K562 (cell line): Measurements from ENCODE around the gene NDUFAF3. TPM values are rescaled to one million over a fixed set of nuclear protein-coding genes. Genes with fewer than 3 reads are reported as not detected.

Experiments
- ATAC-seq: fragments of 200-7000 bp; cut with Tn5 transposase; 3 replicates; pipeline ENCODE4 v1.9.1; 2020; ENCODE audit warnings: moderate library complexity
- BruUV-seq: library from RNA; stranded (reverse); fragments of 400-500 nt; replicated peaks from 2 replicates; lab custom pipeline; 2021; lab: Mats Ljungman, UMichigan
- CTCF ChIA-PET: fragments of 300-600 bp; formaldehyde crosslinking; extraction: SDS; loops from one replicate; lab custom pipeline; 2021; ENCODE audit warnings: low intra/inter-chr PET ratio; lab: Yijun Ruan, JAX
- POLR2A ChIA-PET: fragments of 300-600, 350-650 bp; sonication (Branson Sonifier 250); formaldehyde crosslinking; extraction: SDS; loops from one replicate; lab custom pipeline; 2021; ENCODE audit warnings: antibody characterized with exemption, inconsistent platforms; lab: Yijun Ruan, JAX
- DNase-seq, 4 experiments: peaks; one replicate each; pipeline versions ENCODE4 v3.0.0 to v3.0.0-alpha.2; 2011 to 2018; ENCODE audit warnings: low spot score in 3 of 4, mixed read lengths in 3 of 4; ENCODE audit errors: extremely low read depth in 1 of 4
- FAIRE-seq: peaks from 2 replicates; lab custom pipeline; 2011; peaks lifted over from hg19 to GRCh38; lab: Jason Lieb, UNC
- H2AFZ ChIP-seq: 2 replicates; pipeline ENCODE4 v1.6.0; 2011; ENCODE audit warnings: low read depth, low read length, control low read depth, inconsistent platforms
- H3K27ac ChIP-seq: fragments of 200-600 bp; 3 replicates; pipeline ENCODE4 v1.8.0; 2011; ENCODE audit warnings: low read depth, mild to moderate bottlenecking, control low read depth, inconsistent platforms, low read length, moderate library complexity, mixed read lengths; ENCODE audit errors: extremely low read depth
- H3K27me3 ChIP-seq, 2 experiments: fragments of 300-600 bp in 1 of 2; 2 replicates in 1 of 2; 3 replicates in 1 of 2; pipeline versions ENCODE4 v1.6.0 to v1.8.0; 2011; ENCODE audit warnings: inconsistent platforms in 2 of 2, low read length in 2 of 2, mild to moderate bottlenecking in 1 of 2, mixed read lengths in 1 of 2, moderate library complexity in 1 of 2; ENCODE audit not compliant: control insufficient read depth in 2 of 2, insufficient read depth in 2 of 2
- H3K36me3 ChIP-seq: fragments of 300-600 bp; 3 replicates; pipeline ENCODE4 v1.8.0; 2011; ENCODE audit warnings: mild to moderate bottlenecking, low read length, inconsistent platforms; ENCODE audit not compliant: control insufficient read depth, insufficient read depth
- H3K4me1 ChIP-seq, 2 experiments: fragments of 200-600 bp in 1 of 2; replicated peaks in 1 of 2; 2 replicates in 1 of 2; 3 replicates in 1 of 2; pipeline versions ENCODE4 v1.5.1 to v1.8.0; 2011; ENCODE audit warnings: inconsistent platforms in 2 of 2, low read length in 2 of 2, mild to moderate bottlenecking in 1 of 2, mixed read lengths in 1 of 2, moderate library complexity in 1 of 2; ENCODE audit not compliant: control insufficient read depth in 2 of 2, insufficient read depth in 2 of 2
- H3K4me2 ChIP-seq: 2 replicates; pipeline ENCODE4 v1.6.1; 2011; ENCODE audit warnings: low read length, control low read depth, inconsistent platforms, mixed read lengths; ENCODE audit not compliant: insufficient read depth
- H3K4me3 ChIP-seq: fragments of 200-600 bp; sonication (generic), shearing (Covaris generic); 2 replicates; pipeline ENCODE4 v1.5.1; 2016; ENCODE audit warnings: control low read depth, inconsistent platforms
- H3K79me2 ChIP-seq: fragments of 200-600 bp; 3 replicates; pipeline ENCODE4 v1.8.0; 2011; ENCODE audit warnings: low read length, inconsistent platforms; ENCODE audit not compliant: control insufficient read depth, insufficient read depth
- H3K9ac ChIP-seq, 2 experiments: 2 replicates each; pipeline versions ENCODE4 v1.6.0 to v1.6.1; 2011; ENCODE audit warnings: low read depth in 2 of 2, low read length in 2 of 2, control low read depth in 1 of 2, inconsistent platforms in 1 of 2, mild to moderate bottlenecking in 1 of 2, mixed read lengths in 1 of 2; ENCODE audit not compliant: insufficient read depth in 1 of 2
- H3K9me1 ChIP-seq: one replicate; pipeline ENCODE4 v1.6.0; 2011; ENCODE audit warnings: inconsistent platforms, mild to moderate bottlenecking, low read length, moderate library complexity; ENCODE audit not compliant: control insufficient read depth, insufficient read depth
- H3K9me3 ChIP-seq: replicated peaks from 2 replicates; pipeline ENCODE4 v1.5.1; 2011; ENCODE audit warnings: low read depth, low read length, inconsistent platforms; ENCODE audit not compliant: control insufficient read depth, insufficient read depth
- H4K20me1 ChIP-seq: replicated peaks from 2 replicates; pipeline ENCODE4 v1.6.1; 2011; ENCODE audit warnings: low read length, inconsistent platforms, mixed read lengths; ENCODE audit not compliant: control insufficient read depth, insufficient read depth
- CAMTA2 ChIP-seq: fragments of 250-450 bp; sonication (Bioruptor Pico); conservative IDR thresholded peaks from 2 replicates; pipeline ENCODE4 v1.5.1; 2022
- CC2D1A ChIP-seq: fragments of 450-650 bp; IDR thresholded peaks from 2 replicates; pipeline ENCODE4 v1.6.1; 2017; ENCODE audit warnings: mild to moderate bottlenecking
- DIDO1 ChIP-seq: fragments of 450-650 bp; IDR thresholded peaks from 2 replicates; pipeline ENCODE4 v1.6.1; 2016; ENCODE audit warnings: low read depth, missing biosample characterization, missing genetic modification characterization
- HMG20B ChIP-seq: fragments of 250-450 bp; sonication (Bioruptor Pico); IDR thresholded peaks from 2 replicates; pipeline ENCODE4 v1.5.0; 2021; ENCODE audit warnings: mild to moderate bottlenecking
- NBN ChIP-seq: fragments of 450-650 bp; IDR thresholded peaks from 2 replicates; pipeline ENCODE4 v1.6.1; 2016; ENCODE audit warnings: low read depth, mild to moderate bottlenecking
- POLR2AphosphoS2 ChIP-seq: IDR thresholded peaks from 2 replicates; pipeline ENCODE4 v1.6.1; 2012; ENCODE audit warnings: low read length, improper control_type of control experiment
- POLR2AphosphoS5 ChIP-seq: IDR thresholded peaks from 2 replicates; pipeline ENCODE4 v1.6.1; 2011; ENCODE audit warnings: mild to moderate bottlenecking, low read depth, low read length, moderate library complexity; ENCODE audit not compliant: control insufficient read depth, insufficient read depth
- RBM15 ChIP-seq: fragments of 200-400 bp; formaldehyde crosslinking; IDR thresholded peaks from 2 replicates; pipeline ENCODE4 v1.6.1; 2018; ENCODE audit warnings: mild to moderate bottlenecking, low read length, moderate library complexity; ENCODE audit not compliant: insufficient read depth
- SMARCC2 ChIP-seq: fragments of 450-650 bp; IDR thresholded peaks from 2 replicates; pipeline ENCODE4 v1.6.1; 2017; ENCODE audit warnings: antibody characterized with exemption, moderate library complexity, mild to moderate bottlenecking, low read depth
- STAT5A ChIP-seq: IDR thresholded peaks from 2 replicates; pipeline ENCODE4 v1.6.1; 2012; ENCODE audit warnings: low read length, inconsistent platforms, borderline replicate concordance
- TEAD2 ChIP-seq: fragments of 450-650 bp; IDR thresholded peaks from 2 replicates; pipeline ENCODE4 v1.6.1; 2016; ENCODE audit warnings: missing genetic modification characterization, control low read depth, missing compliant biosample characterization
- ZNF444 ChIP-seq: fragments of 250-450 bp; sonication (Bioruptor Pico); IDR thresholded peaks from 2 replicates; pipeline ENCODE4 v1.4.0; 2020; ENCODE audit warnings: mild to moderate bottlenecking, moderate library complexity
- WGBS: fragments of 100-300 bp; shearing (Covaris generic); methylation state at CpG from one replicate; pipeline ENCODE4 v1.1.6; 2016; ENCODE audit warnings: low coverage, mixed read lengths; ENCODE audit not compliant: insufficient coverage; ENCODE audit errors: missing lambda C conversion rate; 5-methylcytosine and 5-hydroxymethylcytosine counted together
- in situ Hi-C: fragments of 300-500 bp; cut with MboI; formaldehyde crosslinking; loops from 4 replicates; pipeline ENCODE4 v1.15.0; 2018; ENCODE audit warnings: inconsistent platforms, mixed read lengths
- intact Hi-C: fragments of 100-400 bp; cut with micrococcal nuclease; formaldehyde crosslinking; loops from 2 replicates; pipeline ENCODE4 v1.14.2; 2022
- polyA plus RNA-seq, 8 experiments: library from polyadenylated mRNA; depleted of rRNA in 4 of 8; stranded (reverse) in 5 of 8; unstranded in 3 of 8; fragments of >200 nt; fragmentation: Nextera tagmentation in 2 of 8; fragmentation: Illumina TruSeq in 1 of 8; extraction: Ambion mirVana in 2 of 8; extraction: Trizol in 1 of 8; gene quantifications; 2 replicates each; pipeline versions ENCODE4 v1.2.1 to v1.2.3, GENCODE V29; 2011 to 2014; ENCODE audit warnings: inconsistent platforms in 1 of 8, missing spikeins in 1 of 8
- total RNA-seq, 7 experiments: library from RNA; depleted of rRNA in 6 of 7; stranded (reverse); fragments of >200 nt in 6 of 7; fragmentation: Illumina TruSeq in 2 of 7; extraction: Trizol in 2 of 7; gene quantifications; 2 replicates each; pipeline versions ENCODE4 v1.2.1 to v1.2.3, GENCODE V29; 2011 to 2021; ENCODE audit warnings: low replicate concordance in 1 of 7
- TF ChIP-seq, protein P1 (sequence below): sonication (generic); formaldehyde crosslinking; IDR thresholded peaks from 2 replicates; pipeline ENCODE4 v1.8.1; 2023; ENCODE audit warnings: mild to moderate bottlenecking, missing genetic modification reagents, moderate library complexity
- TF ChIP-seq, protein P2 (sequence below): fragments of 250-450 bp; sonication (Bioruptor Pico); IDR thresholded peaks from 2 replicates; pipeline ENCODE4 v1.9.0; 2021; ENCODE audit warnings: mild to moderate bottlenecking, inconsistent platforms
- TF ChIP-seq, protein P3 (sequence below): fragments of 250-450 bp; sonication (Bioruptor Pico); IDR thresholded peaks from 2 replicates; pipeline ENCODE4 v1.8.0; 2021; ENCODE audit warnings: moderate library complexity, mild to moderate bottlenecking, inconsistent platforms
- TF ChIP-seq, protein P4 (sequence below): fragments of 250-450 bp; sonication (Bioruptor Pico); IDR thresholded peaks from 2 replicates; pipeline ENCODE4 v1.6.1; 2021; ENCODE audit warnings: mild to moderate bottlenecking

The NDUFAF3 gene
- total and polyA plus RNA-seq, 9 of the 15 experiments (the other 6 are each of a cell fraction or from before 2014, with no cell fraction given): 17.0 to 127 (median 36.3) TPM

DNA sequence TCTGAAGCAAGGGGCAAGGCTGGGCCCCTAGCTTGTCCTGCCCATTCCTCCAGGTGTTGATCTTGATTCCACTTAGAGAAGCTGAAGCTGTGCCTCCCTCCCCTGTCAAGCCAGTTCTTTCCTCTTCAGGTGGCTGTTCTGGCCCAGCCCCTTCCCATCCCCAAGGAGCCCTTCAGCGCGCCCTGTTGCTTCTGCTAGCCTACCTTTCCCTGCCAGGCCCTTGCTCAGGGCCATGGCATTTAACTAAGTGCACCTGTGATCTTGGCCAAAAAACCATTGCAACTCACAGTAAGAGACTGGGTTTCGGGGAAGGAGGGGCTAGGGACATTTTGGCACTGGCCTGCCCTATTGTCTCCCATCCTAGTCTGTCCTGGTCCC lies 16.6 kb upstream of the NDUFAF3 start:
- Histone ChIP-seq H3K4me3 (no peak overlapping the region), H3K4me1 (peaks cover 19 to 43% of the 10 kb centered on the region in 2 experiments; a peak in 4 of 5 replicates)
- 90% methylated on average over 1 of the region's 3 CpGs for WGBS

More for the DNA sequence above, 16.6 kb upstream of the NDUFAF3 start:
- POLR2A ChIA-PET: interaction anchor here (0.6 to 0.7 kb wide), 2 partner anchors 9 to 21 kb away, joined by 3 read pairs; no protein-coding TSS in a partner anchor
- Histone ChIP-seq H3K9me1 (no peaks in the 10 kb centered on the region), H3K27me3 (no peaks in the 10 kb centered on the region), H3K27ac (no peak overlapping the region; the same call in 2 of the 3 replicates), H3K4me2 (no peak overlapping the region), H3K9me3 (no peaks in the 10 kb centered on the region), H3K79me2 (peaks cover 31% of the 10 kb centered on the region), H3K36me3 (peaks cover 7% of the 10 kb centered on the region; the same call in 2 of the 3 replicates), H2AFZ (no peak overlapping the region; the same call in 1 of the 2 replicates), H3K9ac (peak overlapping the region in 1 of 2 experiments; percentile 99; a peak in 1 of 4 replicates), H4K20me1 (peaks cover 8% of the 10 kb centered on the region)
- TF ChIP-seq STAT5A (no peak), TEAD2 (tag) (no peak), CAMTA2 (CRISPR knock-in tag) (no peak), NBN (no peak), ZNF444 (no peak), POLR2AphosphoS5 (no peak), CC2D1A (no peak), HMG20B (CRISPR knock-in tag) (no peak), SMARCC2 (no peak), RBM15 (no peak), DIDO1 (no peak), POLR2AphosphoS2 (no peak)
- TF ChIP-seq, protein P1, sequence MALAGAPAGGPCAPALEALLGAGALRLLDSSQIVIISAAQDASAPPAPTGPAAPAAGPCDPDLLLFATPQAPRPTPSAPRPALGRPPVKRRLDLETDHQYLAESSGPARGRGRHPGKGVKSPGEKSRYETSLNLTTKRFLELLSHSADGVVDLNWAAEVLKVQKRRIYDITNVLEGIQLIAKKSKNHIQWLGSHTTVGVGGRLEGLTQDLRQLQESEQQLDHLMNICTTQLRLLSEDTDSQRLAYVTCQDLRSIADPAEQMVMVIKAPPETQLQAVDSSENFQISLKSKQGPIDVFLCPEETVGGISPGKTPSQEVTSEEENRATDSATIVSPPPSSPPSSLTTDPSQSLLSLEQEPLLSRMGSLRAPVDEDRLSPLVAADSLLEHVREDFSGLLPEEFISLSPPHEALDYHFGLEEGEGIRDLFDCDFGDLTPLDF (CRISPR knock-in tag): no peak
- TF ChIP-seq, protein P2, sequence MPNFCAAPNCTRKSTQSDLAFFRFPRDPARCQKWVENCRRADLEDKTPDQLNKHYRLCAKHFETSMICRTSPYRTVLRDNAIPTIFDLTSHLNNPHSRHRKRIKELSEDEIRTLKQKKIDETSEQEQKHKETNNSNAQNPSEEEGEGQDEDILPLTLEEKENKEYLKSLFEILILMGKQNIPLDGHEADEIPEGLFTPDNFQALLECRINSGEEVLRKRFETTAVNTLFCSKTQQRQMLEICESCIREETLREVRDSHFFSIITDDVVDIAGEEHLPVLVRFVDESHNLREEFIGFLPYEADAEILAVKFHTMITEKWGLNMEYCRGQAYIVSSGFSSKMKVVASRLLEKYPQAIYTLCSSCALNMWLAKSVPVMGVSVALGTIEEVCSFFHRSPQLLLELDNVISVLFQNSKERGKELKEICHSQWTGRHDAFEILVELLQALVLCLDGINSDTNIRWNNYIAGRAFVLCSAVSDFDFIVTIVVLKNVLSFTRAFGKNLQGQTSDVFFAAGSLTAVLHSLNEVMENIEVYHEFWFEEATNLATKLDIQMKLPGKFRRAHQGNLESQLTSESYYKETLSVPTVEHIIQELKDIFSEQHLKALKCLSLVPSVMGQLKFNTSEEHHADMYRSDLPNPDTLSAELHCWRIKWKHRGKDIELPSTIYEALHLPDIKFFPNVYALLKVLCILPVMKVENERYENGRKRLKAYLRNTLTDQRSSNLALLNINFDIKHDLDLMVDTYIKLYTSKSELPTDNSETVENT (CRISPR knock-in tag): no peak
- TF ChIP-seq, protein P3, sequence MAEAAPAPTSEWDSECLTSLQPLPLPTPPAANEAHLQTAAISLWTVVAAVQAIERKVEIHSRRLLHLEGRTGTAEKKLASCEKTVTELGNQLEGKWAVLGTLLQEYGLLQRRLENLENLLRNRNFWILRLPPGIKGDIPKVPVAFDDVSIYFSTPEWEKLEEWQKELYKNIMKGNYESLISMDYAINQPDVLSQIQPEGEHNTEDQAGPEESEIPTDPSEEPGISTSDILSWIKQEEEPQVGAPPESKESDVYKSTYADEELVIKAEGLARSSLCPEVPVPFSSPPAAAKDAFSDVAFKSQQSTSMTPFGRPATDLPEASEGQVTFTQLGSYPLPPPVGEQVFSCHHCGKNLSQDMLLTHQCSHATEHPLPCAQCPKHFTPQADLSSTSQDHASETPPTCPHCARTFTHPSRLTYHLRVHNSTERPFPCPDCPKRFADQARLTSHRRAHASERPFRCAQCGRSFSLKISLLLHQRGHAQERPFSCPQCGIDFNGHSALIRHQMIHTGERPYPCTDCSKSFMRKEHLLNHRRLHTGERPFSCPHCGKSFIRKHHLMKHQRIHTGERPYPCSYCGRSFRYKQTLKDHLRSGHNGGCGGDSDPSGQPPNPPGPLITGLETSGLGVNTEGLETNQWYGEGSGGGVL: no peak
- TF ChIP-seq, protein P4, sequence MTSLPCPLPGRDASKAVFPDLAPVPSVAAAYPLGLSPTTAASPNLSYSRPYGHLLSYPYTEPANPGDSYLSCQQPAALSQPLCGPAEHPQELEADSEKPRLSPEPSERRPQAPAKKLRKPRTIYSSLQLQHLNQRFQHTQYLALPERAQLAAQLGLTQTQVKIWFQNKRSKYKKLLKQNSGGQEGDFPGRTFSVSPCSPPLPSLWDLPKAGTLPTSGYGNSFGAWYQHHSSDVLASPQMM (CRISPR knock-in tag): no peak
- CTCF ChIA-PET: no interaction called here
- intact Hi-C loops (loop anchor here (5.0 kb wide), 1 partner anchor 88 kb away; the partner anchor contains the start of gene ARIH2), in situ Hi-C loops (no loop called here)
- ATAC-seq (no peak), DNase-seq (no peak), FAIRE-seq (no peak)
- BruUV-seq: no TSS peak
